Astrocyte of the cerebellum (primary cell): ENCODE data around the gene P2RY2.

ENCODE experiments used
- DNase-seq: peaks from one replicate; pipeline ENCODE4 v3.0.0-alpha.2; 2011; ENCODE audit warnings: low read depth
- H3K4me3 ChIP-seq: 2 replicates; pipeline ENCODE4 v1.5.1; 2011; ENCODE audit warnings: mild to moderate bottlenecking, low read depth, low read length, moderate library complexity
- CTCF ChIP-seq: IDR thresholded peaks from 2 replicates; pipeline ENCODE4 v1.5.1; 2012; ENCODE audit warnings: low read length, low read depth, moderate library complexity, mild to moderate bottlenecking; ENCODE audit errors: missing control alignments
- in situ Hi-C: cut with HindIII; loops from 2 replicates; pipeline ENCODE4 v1.10.0; 2017; ENCODE audit warnings: low sequenced_read_pairs

The P2RY2 gene

GRCh38 chr11:73281796-73282660 lies 63.9 kb downstream of the P2RY2 start:
- no peak overlapping the region for H3K4me3 ChIP-seq
- in situ Hi-C loops = no loop called here
- no peak for DNase-seq
- no peak for TF ChIP-seq CTCF

- in situ Hi-C loops = no loop called here
Observed at GRCh38 chr11:73283276-73284000, 65.4 kb downstream of the P2RY2 start.

GRCh38 chr11:73284106-73284505 lies 66.0 kb downstream of the P2RY2 start:
- no peak for TF ChIP-seq CTCF
- H3K4me3 ChIP-seq = no peak overlapping the region
- in situ Hi-C loops = no loop called here
- DNase-seq = no peak

More at GRCh38 chr11:73283276-73284000, 65.4 kb downstream of the P2RY2 start:
- DNase-seq = no peak
- H3K4me3 ChIP-seq = no peak overlapping the region
- TF ChIP-seq CTCF = no peak

GRCh38 chr11:73285721-73286120 lies 67.6 kb downstream of the P2RY2 start:
- H3K4me3 ChIP-seq = no peak overlapping the region
- no peak for DNase-seq
- in situ Hi-C loops = no loop called here
- TF ChIP-seq CTCF = no peak
